RWPE2 (cell line): ENCODE results near the gene RPGRIP1L.

Source experiments
- ATAC-seq: fragments of 200-7000 bp; cut with Tn5 transposase; 3 replicates; pipeline ENCODE4 v1.9.1; 2021; ENCODE audit warnings: low read depth
- DNase-seq: peaks from one replicate; pipeline ENCODE4 v3.0.0-alpha.2; 2020; ENCODE audit warnings: low spot score
- H3K27ac ChIP-seq: fragments of 450-650 bp; 2 replicates; pipeline ENCODE4 v1.5.1; 2017; ENCODE audit warnings: mild to moderate bottlenecking; ENCODE audit not compliant: poor library complexity, severe bottlenecking
- H3K27me3 ChIP-seq: fragments of 250-450 bp; sonication (Bioruptor Pico); 2 replicates; pipeline ENCODE4 v1.5.1; 2021; ENCODE audit warnings: mild to moderate bottlenecking, moderate library complexity; ENCODE audit not compliant: insufficient read depth, poor library complexity, severe bottlenecking
- H3K36me3 ChIP-seq: fragments of 250-450 bp; sonication (Bioruptor Pico); 2 replicates; pipeline ENCODE4 v1.5.1; 2020; ENCODE audit warnings: low read depth, mild to moderate bottlenecking, moderate library complexity
- H3K4me1 ChIP-seq: fragments of 250-450 bp; sonication (Bioruptor Pico); 2 replicates; pipeline ENCODE4 v1.5.1; 2021; ENCODE audit warnings: mild to moderate bottlenecking, moderate library complexity; ENCODE audit not compliant: insufficient read depth, poor library complexity, severe bottlenecking
- H3K4me3 ChIP-seq: fragments of 250-450 bp; sonication (Bioruptor Pico); 2 replicates; pipeline ENCODE4 v1.5.1; 2021; ENCODE audit warnings: mild to moderate bottlenecking, moderate library complexity; ENCODE audit not compliant: severe bottlenecking
- H3K9me3 ChIP-seq: fragments of 250-450 bp; sonication (Bioruptor Pico); 2 replicates; pipeline ENCODE4 v1.5.1; 2021; ENCODE audit warnings: mild to moderate bottlenecking, moderate library complexity; ENCODE audit not compliant: severe bottlenecking
- CTCF ChIP-seq: fragments of 450-650 bp; IDR thresholded peaks from one replicate; pipeline ENCODE4 v1.5.1; 2017; ENCODE audit warnings: mild to moderate bottlenecking, moderate library complexity; ENCODE audit not compliant: poor library complexity, severe bottlenecking

RPGRIP1L gene

DNA sequence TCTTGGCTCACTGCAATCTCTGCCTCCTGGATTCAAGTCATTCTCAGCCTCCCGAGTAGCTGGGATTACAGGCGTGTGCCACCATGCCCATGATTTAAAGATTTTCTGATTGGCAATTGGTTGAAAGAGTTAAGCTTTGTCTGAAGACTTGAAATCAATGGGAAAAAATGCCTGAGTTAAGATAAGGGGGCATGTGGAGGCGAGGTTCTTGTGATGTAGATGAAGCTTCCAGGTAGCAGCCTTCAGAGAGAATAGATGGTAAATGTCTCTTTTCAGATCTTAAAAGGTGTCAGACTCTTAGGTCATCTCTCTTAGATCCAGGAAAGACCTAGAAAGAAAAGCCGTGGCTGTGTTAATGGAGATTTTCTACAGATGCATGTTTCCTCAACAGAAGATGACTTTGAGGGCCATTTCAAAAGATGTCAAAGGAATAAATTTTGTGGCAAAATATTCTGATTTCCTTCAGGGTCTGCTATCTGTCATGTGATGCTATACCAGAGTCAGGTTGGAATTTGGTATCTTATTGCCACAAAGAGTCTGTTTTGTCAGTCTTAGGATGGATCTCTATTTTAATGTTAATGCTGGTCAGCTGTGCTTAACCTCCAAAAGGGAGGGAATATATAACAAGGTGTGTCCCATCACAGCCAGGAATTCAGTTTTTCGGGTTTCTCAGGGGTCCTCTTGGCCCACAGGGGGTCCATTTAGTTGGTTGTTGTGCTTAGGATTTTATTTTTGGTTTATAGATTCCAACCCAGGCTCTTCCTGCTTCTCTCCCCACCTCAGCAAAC is 142.4 kb downstream of the RPGRIP1L start:
- Histone ChIP-seq H3K4me3 (no peak overlapping the region), H3K27ac (no peak overlapping the region), H3K27me3 (no peaks in the 10 kb centered on the region), H3K36me3 (no peaks in the 10 kb centered on the region), H3K4me1 (no peaks in the 10 kb centered on the region), H3K9me3 (no peaks in the 10 kb centered on the region)
- ATAC-seq = no peak
- no peak for TF ChIP-seq CTCF
- DNase-seq = no peak

- no peak for ATAC-seq
- Histone ChIP-seq H3K27me3 (no peaks in the 10 kb centered on the region), H3K4me1 (no peaks in the 10 kb centered on the region), H3K9me3 (no peaks in the 10 kb centered on the region), H3K27ac (no peak overlapping the region), H3K36me3 (no peaks in the 10 kb centered on the region), H3K4me3 (no peak overlapping the region)
- no peak for DNase-seq
- TF ChIP-seq CTCF = no peak
These were observed 144.2 kb downstream of the RPGRIP1L start for GRCh38 chr16:53559270-53559951.

DNA sequence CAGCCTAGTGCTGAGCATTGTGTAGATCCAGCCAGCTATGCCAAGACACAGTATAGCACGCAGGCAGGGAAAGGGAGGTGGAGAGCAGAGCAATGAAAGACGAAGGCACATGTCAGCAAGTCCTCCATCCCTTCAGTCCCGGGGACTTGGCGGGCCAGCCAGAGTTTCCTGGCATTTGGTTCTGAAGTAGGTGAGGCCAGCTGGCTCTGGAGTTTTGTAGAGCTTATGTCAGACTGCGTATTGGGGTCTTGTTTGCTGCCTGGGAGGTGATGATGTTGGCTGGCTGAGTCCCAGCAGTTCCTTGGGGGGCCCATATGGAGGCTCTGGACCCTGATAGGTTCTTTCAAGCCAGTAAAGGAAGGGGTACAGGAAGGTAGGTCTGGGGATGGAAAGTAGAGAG is 144.9 kb downstream of the RPGRIP1L start:
- H3K4me3 ChIP-seq = no peak overlapping the region
- H3K27ac ChIP-seq = no peak overlapping the region
- DNase-seq (no peak), ATAC-seq (no peak)
- H3K36me3 ChIP-seq = no peaks in the 10 kb centered on the region
- H3K4me1 ChIP-seq = no peaks in the 10 kb centered on the region
- TF ChIP-seq CTCF = no peak
- H3K27me3 ChIP-seq = no peaks in the 10 kb centered on the region
- no peaks in the 10 kb centered on the region for H3K9me3 ChIP-seq

- no peak for ATAC-seq
- Histone ChIP-seq H3K27ac (no peak overlapping the region), H3K4me3 (no peak overlapping the region), H3K36me3 (no peaks in the 10 kb centered on the region), H3K9me3 (no peaks in the 10 kb centered on the region), H3K4me1 (no peaks in the 10 kb centered on the region), H3K27me3 (no peaks in the 10 kb centered on the region)
- DNase-seq = no peak
- TF ChIP-seq CTCF = no peak
These were observed 147.1 kb downstream of the RPGRIP1L start for GRCh38 chr16:53556521-53556920.
